GM20000 (cell line): ENCODE measurements around the gene SLAMF1.
"Not testable (repeated sequence)": the region's sequence is repeated elsewhere in the genome, so short reads cannot be mapped to it uniquely, and the experiment has no call there.

Experiments used
- DNase-seq: peaks from one replicate; pipeline ENCODE4 v3.0.0; 2012; ENCODE audit warnings: low spot score
- TF ChIP-seq, protein P1 (sequence below): IDR thresholded peaks from 2 replicates; pipeline ENCODE4 v1.5.1; 2012; ENCODE audit warnings: mild to moderate bottlenecking, control low read depth; ENCODE audit errors: extremely low read depth, missing control alignments

The SLAMF1 gene

DNA sequence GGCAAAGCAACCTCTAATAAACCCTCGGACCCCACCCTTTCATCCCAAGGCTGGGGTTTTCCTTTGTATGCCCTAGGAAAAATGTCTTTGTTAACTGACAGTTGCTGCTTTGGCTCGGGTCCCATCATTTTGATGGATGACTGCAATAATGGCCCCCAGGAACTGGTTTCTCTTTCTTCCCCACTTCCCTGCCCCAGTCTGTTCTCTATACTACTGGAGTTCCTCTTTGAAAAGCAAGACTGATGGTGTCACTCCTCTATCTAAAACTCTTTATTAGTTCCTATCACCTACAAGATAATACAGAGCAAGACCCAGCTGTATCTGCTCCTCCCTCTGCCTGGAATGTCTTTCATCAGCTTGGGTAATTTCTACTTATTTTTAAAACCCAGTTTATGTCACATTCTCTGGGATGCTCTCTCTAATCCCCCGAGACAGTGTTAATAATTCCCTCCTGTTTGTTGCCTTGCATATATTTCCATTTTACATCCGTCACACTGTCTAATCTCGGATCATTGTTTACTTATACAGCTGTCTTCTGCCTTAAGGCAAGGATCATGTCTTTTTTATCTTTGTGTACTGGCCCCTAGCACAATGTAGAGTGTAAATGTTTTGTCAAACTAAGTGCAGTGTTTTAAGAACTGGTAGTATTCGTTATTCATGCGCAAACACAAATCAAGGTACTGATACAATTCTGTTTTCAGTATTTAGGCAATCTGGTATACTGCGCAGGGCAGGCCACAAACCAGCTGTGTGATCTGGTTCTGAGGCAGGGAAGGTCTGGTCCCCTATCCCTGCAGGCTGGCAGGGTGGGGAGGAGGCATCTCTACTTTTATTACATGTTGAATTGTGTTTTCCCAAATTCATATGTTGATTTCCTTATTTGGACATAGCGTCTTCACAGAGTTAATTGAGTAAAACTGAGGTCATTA is 16.1 kb downstream of the SLAMF1 start:
- no peak for DNase-seq
- TF ChIP-seq, protein P1, sequence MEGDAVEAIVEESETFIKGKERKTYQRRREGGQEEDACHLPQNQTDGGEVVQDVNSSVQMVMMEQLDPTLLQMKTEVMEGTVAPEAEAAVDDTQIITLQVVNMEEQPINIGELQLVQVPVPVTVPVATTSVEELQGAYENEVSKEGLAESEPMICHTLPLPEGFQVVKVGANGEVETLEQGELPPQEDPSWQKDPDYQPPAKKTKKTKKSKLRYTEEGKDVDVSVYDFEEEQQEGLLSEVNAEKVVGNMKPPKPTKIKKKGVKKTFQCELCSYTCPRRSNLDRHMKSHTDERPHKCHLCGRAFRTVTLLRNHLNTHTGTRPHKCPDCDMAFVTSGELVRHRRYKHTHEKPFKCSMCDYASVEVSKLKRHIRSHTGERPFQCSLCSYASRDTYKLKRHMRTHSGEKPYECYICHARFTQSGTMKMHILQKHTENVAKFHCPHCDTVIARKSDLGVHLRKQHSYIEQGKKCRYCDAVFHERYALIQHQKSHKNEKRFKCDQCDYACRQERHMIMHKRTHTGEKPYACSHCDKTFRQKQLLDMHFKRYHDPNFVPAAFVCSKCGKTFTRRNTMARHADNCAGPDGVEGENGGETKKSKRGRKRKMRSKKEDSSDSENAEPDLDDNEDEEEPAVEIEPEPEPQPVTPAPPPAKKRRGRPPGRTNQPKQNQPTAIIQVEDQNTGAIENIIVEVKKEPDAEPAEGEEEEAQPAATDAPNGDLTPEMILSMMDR: no peak

DNA sequence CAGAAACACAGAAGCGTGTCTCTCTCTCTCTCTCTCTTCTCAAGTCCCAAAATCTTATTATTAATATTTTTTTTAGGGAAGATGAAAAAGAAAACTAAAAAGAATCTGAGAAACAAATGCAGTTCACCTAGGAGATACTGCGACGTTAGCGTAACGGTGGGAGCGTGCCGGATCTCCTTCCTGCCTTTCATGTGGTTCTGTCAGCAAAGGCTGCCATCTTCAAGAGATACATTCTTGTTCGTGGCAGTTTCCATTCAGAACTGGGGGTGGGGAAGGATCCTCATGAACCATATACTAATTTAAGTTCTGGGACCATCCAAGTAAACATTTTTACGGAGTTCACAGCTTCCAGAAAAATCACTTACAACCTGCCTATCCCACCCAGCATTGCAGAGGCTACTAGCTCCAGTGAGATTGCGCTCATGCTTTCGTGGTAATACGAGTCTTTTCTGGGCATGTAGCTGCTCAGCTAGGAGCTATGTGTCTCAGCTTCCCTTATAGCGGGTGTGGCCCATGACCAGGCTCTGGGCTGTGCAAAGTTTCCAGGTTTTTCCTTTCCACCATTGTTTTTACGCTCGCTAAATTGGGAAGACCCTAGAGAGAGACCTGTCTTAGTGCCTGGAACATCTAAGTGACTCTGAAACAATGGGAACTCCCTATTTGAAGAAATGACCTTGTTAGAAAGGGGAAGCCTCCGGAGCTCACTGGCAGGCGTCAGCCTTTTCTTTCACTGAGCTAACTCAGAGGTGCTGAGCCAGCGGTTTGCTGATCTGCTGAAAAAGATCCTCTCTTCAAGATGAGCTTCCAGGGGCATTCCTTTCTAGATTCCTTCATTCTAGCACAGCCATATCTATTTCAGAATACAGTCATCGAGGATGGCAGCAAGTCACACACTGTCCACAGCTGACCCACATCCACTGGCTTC is 17.3 kb downstream of the SLAMF1 start:
- TF ChIP-seq, protein P1: no peak
- no peak for DNase-seq

DNA sequence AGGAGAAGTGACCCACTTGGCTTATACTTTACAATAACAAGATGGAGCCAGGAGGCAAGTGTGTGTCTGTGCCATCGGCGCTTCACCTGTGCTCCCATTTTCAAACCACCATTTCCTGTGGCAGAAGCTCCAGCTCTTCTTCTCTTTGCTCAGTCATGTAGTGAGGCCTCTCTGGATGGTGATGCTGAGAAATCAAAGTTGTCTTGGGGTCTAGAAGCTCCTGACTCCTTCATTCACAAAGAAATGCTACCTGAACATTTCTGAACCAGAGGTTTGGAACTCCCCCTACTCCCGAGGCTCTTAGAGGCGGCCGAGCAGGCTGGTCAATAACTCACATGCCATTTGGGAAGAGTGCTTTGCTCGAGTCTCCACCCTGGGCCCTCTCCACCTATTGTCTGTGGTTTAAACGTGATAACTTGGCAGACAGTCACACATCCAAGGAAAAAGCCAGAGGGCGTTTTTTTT is 18.0 kb downstream of the SLAMF1 start:
- TF ChIP-seq, protein P1: no peak
- DNase-seq: no peak

DNA sequence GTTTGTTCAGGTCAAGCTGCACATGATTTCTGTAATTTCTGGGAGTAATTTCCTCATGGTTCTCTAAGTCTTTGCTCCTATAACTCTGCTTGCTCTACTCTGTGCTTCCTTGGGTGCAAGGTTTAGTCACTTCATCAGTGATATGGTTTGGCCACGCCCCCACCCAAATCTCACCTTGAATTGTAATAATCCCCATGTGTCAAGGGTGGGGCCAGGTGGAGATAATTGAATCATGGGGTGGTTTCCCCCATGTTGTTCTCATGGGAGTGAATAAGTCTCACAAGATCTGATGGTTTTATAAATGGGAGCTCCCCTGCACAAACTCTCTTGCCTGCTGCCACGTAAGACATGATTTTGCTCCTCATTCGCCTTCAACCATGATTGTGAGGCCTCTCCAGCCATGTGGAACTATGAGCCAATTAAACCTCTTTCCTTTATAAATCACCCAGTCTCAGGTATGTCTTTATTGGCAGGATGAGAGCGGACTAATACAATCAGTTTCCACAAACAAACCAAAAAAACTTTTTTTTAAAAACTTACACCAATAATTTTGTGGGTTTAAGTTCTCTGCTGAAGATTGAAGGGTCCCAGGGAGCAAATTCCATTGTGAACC is 19.1 kb downstream of the SLAMF1 start:
- DNase-seq: not testable (repeated sequence)

DNA sequence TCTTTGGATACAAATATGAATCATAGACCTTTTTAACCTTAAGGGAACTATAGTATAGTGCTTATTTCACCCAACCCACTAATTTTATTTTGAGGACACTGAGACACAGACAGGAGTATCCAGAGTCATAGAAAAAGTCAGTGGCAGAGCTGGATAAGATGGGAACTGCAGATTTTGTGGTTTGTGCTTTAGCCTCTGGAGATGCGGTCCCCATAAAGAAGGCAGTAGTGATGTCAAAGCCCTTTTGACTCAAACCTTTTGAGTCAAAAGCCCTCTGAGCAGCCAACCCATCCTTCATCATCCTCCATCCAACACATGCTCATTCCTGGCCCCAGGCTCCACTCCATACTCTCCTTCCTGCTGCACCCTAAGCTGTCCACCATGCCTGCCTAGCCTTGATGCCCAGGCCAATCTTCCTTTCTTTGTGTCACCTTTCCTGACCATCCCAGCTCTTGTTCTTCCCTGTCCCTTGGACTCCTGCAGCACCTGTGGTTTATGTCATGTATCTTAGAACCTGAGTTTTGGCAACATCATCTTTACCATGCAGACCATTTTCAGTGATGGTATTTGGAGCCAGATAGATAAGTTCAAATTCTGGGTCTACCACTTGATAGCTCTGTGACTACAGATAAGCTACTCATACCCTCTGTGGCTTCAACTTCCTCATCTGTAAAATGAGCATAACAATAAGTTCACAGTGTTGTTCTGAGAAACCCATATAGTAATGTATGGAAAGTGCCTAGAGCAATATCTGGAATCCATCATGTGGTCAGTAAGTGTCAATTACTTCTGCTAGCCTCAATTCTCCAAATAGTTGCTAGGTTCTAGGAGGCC is 20.1 kb downstream of the SLAMF1 start:
- TF ChIP-seq, protein P1: no peak
- DNase-seq: no peak

DNA sequence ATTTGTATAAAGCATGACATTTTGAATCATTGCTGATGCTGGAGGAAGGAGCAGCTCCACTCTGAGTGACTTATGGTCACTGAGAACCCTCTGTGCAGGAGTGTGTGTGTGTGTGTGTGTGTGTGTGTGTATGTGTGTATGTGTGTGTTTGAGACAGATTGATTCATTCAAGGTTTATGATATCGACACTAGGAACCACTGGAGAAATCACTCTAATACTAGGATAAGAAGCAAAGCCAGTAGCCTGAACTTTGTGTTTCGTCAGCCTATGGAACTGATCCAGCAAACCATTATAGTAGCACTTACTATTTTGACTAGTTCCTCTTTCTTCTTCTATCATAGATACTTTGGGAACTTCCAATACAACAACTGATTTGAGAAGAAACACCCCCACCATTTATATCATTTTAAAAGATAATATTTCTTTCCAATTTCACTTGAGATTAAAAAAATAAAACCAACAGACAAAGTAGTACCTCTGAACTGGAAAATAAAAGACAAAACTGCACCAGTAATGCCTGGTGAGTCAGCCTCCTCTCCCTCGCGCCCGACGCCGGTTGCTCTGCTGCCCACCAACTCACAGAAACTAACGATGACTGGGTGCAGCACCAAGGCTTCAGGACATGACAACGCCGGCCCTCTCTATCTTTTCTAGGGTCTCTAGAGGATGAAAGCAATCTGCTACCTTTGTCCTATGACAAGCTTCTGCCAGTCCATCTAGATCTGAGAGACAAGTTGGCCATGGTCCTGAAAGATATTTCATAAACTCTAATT is 20.9 kb downstream of the SLAMF1 start:
- TF ChIP-seq, protein P1: no peak
- no peak for DNase-seq
